ENCODE results near the gene SLC5A9.

- TF ChIP-seq CTCF (IDR thresholded peaks at IDR 0.05; ENCODE audit: insufficient read depth, low read length, poor library complexity, severe bottlenecking) (no peak), EZH2phosphoT487 (conservative IDR thresholded peaks at IDR 0.05; ENCODE audit: low read length) (no peak)
Measured at GRCh38 chr1:48223366-48224240, 1.1 kb downstream of the SLC5A9 start.
